Measurements from ENCODE around the gene PDE11A. TPM values are rescaled to one million over a fixed set of nuclear protein-coding genes. Genes with fewer than 3 reads are reported as not detected.

Gene PDE11A
- total RNA-seq, 1 donor: under 0.01 TPM

- no peak for TF ChIP-seq CTCF (IDR thresholded peaks at IDR 0.05; ENCODE audit: insufficient read depth, low read depth, low read length)
- no peak overlapping the region for H3K4me3 ChIP-seq (ENCODE audit: low read depth, low read length)
- DNase-seq (ENCODE audit: low read depth): no peak
Observed at GRCh38 chr2:177622521-177622920, 450.1 kb downstream of the PDE11A start.

- no peak for DNase-seq (ENCODE audit: low read depth)
- no peak overlapping the region for H3K4me3 ChIP-seq (ENCODE audit: low read depth, low read length)
- no peak for TF ChIP-seq CTCF (IDR thresholded peaks at IDR 0.05; ENCODE audit: insufficient read depth, low read depth, low read length)
Observed at GRCh38 chr2:177619986-177620385, 452.6 kb downstream of the PDE11A start.

- H3K4me3 ChIP-seq (ENCODE audit: low read depth, low read length): peak overlapping the region; percentile 99
- TF ChIP-seq CTCF (IDR thresholded peaks at IDR 0.05; ENCODE audit: insufficient read depth, low read depth, low read length): no peak
- no peak for DNase-seq (ENCODE audit: low read depth)
Observed at GRCh38 chr2:177619461-177619860, 453.1 kb downstream of the PDE11A start.

GRCh38 chr2:177618255-177619253 lies 454.0 kb downstream of the PDE11A start:
- TF ChIP-seq CTCF (IDR thresholded peaks at IDR 0.05; ENCODE audit: insufficient read depth, low read depth, low read length): no peak
- peak overlapping the region; percentile 99 for H3K4me3 ChIP-seq (ENCODE audit: low read depth, low read length)
- peak; percentile 84 for DNase-seq (ENCODE audit: low read depth)

GRCh38 chr2:177617849-177618248 lies 454.7 kb downstream of the PDE11A start:
- DNase-seq (ENCODE audit: low read depth): no peak
- H3K4me3 ChIP-seq (ENCODE audit: low read depth, low read length): peak overlapping the region; percentile 99
- TF ChIP-seq CTCF (IDR thresholded peaks at IDR 0.05; ENCODE audit: insufficient read depth, low read depth, low read length): no peak

GRCh38 chr2:177616731-177617130 lies 455.8 kb downstream of the PDE11A start:
- TF ChIP-seq CTCF (IDR thresholded peaks at IDR 0.05; ENCODE audit: insufficient read depth, low read depth, low read length): no peak
- H3K4me3 ChIP-seq (ENCODE audit: low read depth, low read length): no peak overlapping the region
- no peak for DNase-seq (ENCODE audit: low read depth)
